HCT116 (cell line): Measurements from ENCODE around the gene ACOXL.

Experiments
- CTCF ChIP-seq, 3 experiments: fragments of 200-600 bp in 1 of 3; sonication (generic) in 1 of 3; IDR thresholded peaks in 2 of 3; conservative IDR thresholded peaks in 1 of 3; 2 replicates each; pipeline ENCODE4 v1.5.1; 2012 to 2017; ENCODE audit warnings: low read depth in 2 of 3, low read length in 2 of 3, antibody characterized with exemption in 1 of 3, borderline replicate concordance in 1 of 3, control low read depth in 1 of 3, mild to moderate bottlenecking in 1 of 3, mixed read lengths in 1 of 3, mixed run types in 1 of 3, moderate library complexity in 1 of 3; ENCODE audit not compliant: insufficient read depth in 1 of 3
- YY1 ChIP-seq: IDR thresholded peaks from 2 replicates; pipeline ENCODE4 v1.6.1; 2011; ENCODE audit warnings: low read length, low read depth, moderate library complexity, mild to moderate bottlenecking; ENCODE audit not compliant: insufficient replicate concordance; ENCODE audit errors: extremely low read depth

GRCh38 chr2:110768591-110768990, 36.2 kb downstream of the ACOXL start:
- TF ChIP-seq CTCF (IDR thresholded peaks at IDR 0.05 in 2 of 3, conservative IDR thresholded peaks at IDR 0.05 in 1 of 3; ENCODE audit: borderline replicate concordance in 1 of 3, insufficient read depth in 1 of 3, low read depth in 2 of 3, low read length in 2 of 3) (no peak), YY1 (no peak)
